DMS53 treated with DMSO at 0.1 percent for 48 hours (cell line): ENCODE results near the gene ADARB1.

Experiments
- DNase-seq: peaks from one replicate; lab custom pipeline; 2025; ENCODE audit not compliant: unreplicated experiment; lab: John Stamatoyannopoulos, UW

The ADARB1 gene

GRCh38 chr21:45074818-45075595, 627 bp downstream of the ADARB1 start:
- no peak for DNase-seq

GRCh38 chr21:45075596-45076244, 1.3 kb downstream of the ADARB1 start:
- DNase-seq = no peak

DNA sequence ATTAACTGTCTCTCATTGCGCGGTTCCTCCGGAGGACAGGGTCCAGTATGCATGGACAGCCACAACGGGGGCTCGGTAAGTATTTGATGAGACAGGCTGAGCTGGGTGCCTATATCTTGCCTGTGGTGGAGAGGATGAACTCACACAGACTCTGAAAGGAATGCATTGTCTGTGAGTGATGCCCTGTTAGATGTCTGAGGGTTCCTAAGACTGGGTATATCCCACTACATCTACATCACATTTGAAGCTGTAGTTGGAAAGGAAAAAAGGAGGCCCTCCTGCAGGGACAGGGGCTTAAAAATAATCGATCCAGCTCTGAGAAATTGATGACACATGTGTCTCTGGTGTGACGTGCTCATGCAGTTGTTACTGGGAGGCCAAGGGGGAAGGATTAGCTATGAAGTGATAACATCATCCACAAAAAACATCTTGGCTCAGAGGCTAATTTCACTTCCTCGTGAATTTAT, 1.9 kb downstream of the ADARB1 start:
- DNase-seq = no peak

DNA sequence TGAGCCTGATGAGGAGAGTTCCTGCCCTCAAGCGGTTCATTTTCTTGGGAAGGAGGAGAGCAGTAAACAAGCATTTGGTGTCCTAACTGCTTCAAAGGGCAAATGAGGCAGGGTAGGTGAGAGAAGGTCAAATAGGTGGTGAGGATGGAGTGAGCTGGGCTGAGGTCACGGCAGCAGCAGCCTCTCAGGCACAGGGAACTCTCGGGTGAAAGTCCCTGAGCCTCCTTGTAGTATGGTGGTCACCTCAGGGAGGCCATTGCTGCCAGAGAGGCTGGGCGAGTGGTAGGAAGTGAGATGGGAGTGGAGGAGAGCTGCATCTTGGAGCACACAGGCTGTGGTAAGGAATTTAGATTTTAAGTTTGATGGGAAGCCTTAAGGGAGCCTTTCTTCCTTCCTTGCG, 4.0 kb downstream of the ADARB1 start:
- no peak for DNase-seq

- no peak for DNase-seq
These were observed 4.5 kb downstream of the ADARB1 start for GRCh38 chr21:45078877-45079281.

DNA sequence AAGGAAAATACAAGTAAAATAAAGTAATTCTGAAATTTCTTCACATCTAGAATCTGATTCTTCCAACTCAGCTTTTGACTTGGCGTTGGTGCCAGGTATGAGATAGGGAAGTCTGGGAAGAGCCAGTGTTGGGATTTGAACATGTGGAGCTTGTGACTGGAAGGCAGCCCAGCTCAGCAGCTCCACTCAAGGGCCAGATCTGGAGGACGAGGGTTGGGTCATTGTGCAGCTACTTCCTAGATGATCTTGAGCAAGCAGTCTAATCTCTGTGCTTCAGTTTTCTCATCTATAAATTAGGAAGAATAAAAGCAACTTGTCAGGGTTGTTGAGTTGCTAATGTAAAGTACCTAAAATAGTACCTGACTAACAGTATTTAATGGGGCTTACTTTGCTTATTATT, 5.0 kb downstream of the ADARB1 start:
- DNase-seq = no peak

DNA sequence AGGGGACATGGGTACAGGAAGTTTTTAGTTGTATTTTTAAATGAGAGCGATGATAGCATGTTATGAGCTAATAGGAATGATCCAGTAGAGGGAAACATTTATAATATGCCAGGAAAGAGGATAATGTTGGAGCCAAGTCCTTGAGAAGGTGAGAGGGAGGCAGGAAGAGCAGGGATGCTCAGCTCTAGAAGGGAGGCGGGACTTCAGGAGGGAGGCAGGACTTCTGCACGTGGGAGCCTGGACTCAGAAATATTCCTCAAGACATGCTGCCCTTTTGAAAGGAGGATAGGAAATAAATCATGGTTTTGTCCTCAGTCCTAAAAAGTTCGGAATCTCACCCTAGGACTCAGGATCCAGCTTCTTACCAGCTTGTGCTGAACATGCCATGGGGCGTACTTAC, 5.9 kb downstream of the ADARB1 start:
- DNase-seq = no peak

- no peak for DNase-seq
These were observed 6.4 kb downstream of the ADARB1 start for GRCh38 chr21:45080639-45081414.

- DNase-seq = no peak
These were observed 7.3 kb downstream of the ADARB1 start for GRCh38 chr21:45081636-45082035.

- no peak for DNase-seq
These were observed 8.4 kb downstream of the ADARB1 start for GRCh38 chr21:45082736-45083135.

DNA sequence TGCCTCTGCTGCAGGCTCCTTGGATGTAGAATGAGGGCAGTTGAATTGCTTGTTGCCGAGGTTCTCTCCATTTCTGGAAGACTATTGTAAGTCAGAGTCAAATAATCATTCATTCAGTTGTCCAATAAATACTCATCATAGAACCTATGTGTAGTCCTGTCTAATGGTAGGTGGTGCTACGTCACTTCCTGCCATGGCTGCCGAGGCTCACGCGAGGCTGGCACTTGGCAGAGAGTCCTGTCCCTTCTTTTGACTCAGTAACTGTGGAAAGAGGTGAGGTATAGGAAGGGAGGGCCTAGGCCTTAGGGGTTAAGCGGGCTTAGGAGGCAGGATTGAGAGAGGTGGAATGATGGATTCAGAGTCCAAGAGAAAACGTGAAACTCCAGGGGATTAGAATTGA, 9.7 kb downstream of the ADARB1 start:
- no peak for DNase-seq

DNA sequence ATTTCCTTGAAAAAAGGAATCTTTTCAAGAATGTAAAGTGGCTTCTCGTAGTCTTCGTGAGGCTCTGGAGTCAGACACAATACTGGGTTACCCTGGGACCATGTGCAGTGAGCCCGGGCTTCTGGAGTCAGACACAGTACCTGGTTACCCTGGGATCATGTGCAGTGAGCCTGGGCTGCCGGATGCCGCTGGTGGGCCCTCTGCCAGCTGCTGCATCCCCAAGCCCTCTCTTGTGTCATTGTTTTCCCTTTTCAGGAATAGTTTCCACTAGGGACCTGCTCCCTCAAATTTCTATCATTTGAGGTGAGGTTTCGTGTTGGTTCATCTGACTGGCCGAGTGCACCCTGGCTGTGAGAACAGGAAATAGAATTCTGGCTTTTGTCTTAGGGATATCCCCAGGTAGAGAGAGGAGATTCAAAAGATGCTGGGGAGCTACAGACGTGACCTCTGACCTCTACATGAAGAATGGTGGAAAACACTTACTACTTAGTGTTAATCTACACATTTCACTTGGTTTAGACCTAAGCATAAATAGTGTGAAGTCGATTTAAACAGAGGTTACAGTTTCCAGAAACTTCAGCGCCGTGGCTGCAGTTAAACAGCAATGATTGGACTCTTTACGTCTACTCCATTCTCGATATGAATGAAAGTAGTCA, 10.6 kb downstream of the ADARB1 start:
- no peak for DNase-seq

GRCh38 chr21:45085700-45086099, 11.3 kb downstream of the ADARB1 start:
- no peak for DNase-seq

- DNase-seq = no peak
These were observed 12.1 kb downstream of the ADARB1 start for GRCh38 chr21:45086337-45086958.

GRCh38 chr21:45087022-45087823, 12.8 kb downstream of the ADARB1 start:
- no peak for DNase-seq

DNA sequence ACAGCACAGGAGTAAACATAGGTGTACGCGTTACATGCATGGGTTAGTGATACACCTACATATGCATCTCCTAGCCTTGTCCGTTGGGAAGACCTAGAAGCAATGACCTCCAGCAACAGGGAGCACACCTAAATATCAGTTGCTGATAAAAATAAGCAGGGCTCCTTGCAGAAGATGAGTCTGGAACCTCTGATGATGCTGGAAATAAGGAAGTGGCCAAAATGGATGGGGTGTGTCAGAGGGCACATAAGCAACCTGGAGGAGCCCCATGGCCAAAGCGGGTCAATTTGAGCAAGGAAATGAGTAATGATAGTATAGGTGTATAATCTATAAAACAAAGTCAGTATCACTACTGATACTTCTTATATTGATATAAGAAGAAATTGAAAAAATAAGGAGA, 13.7 kb downstream of the ADARB1 start:
- DNase-seq = no peak

- no peak for DNase-seq
These were observed 14.3 kb downstream of the ADARB1 start for GRCh38 chr21:45088729-45089128.

- DNase-seq = no peak
These were observed 15.6 kb downstream of the ADARB1 start for GRCh38 chr21:45089964-45090363.

DNA sequence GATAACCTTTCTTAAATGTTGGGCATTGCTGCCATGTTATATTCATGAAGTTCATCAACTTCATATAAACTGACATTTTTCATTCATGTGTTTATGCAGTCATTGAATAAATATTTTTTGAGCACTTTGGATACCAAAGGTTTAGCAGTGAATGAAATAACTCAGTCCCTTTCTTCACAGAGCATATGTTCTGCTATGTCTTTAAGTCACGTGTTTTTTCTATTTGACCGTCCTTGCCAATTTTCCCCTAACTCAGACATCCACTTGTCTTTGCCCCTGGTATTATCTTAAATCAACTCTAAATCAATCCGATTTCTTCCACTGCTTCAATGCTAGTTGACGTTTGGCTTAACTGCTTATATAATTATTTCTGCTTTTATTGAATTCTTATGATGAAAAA, 16.6 kb downstream of the ADARB1 start:
- no peak for DNase-seq
